HG03520 (cell line): ENCODE results near the gene IKZF5.
A peak's percentile ranks its signal among the peaks of the same experiment; 100 is the strongest.

ENCODE experiments used
- ATAC-seq: cut with Tn5 transposase; IDR thresholded peaks from one replicate; pipeline ENCODE4 v1.9.1; 2021; ENCODE audit warnings: mild to moderate bottlenecking, moderate library complexity; ENCODE audit not compliant: unreplicated experiment

IKZF5 gene

GRCh38 chr10:123016228-123016627 is 7.6 kb upstream of the IKZF5 start:
- ATAC-seq: no peak

- no peak for ATAC-seq
Observed at GRCh38 chr10:123014772-123015171, 6.2 kb upstream of the IKZF5 start.

- no peak for ATAC-seq
Observed at GRCh38 chr10:123013456-123014419, 5.1 kb upstream of the IKZF5 start.

- ATAC-seq: no peak
Observed at GRCh38 chr10:123011987-123012386, 3.4 kb upstream of the IKZF5 start.

- peak; percentile 19 for ATAC-seq
Observed at GRCh38 chr10:123009105-123009820, 668 bp upstream of the IKZF5 start.

GRCh38 chr10:123007558-123008354 is 839 bp downstream of the IKZF5 start:
- peak; percentile 44 for ATAC-seq

GRCh38 chr10:123004298-123004697 is 4.3 kb downstream of the IKZF5 start:
- no peak for ATAC-seq

GRCh38 chr10:123001370-123001769 is 7.2 kb downstream of the IKZF5 start:
- no peak for ATAC-seq

- no peak for ATAC-seq
Observed at GRCh38 chr10:123000155-123000554, 8.4 kb downstream of the IKZF5 start.

GRCh38 chr10:122999347-122999746 is 9.2 kb downstream of the IKZF5 start:
- ATAC-seq: no peak

- no peak for ATAC-seq
Observed at GRCh38 chr10:122998934-122999333, 9.7 kb downstream of the IKZF5 start.

- ATAC-seq: no peak
Observed at GRCh38 chr10:122998360-122998917, 10.2 kb downstream of the IKZF5 start.

- ATAC-seq: no peak
Observed at GRCh38 chr10:122997864-122998263, 10.7 kb downstream of the IKZF5 start.

- no peak for ATAC-seq
Observed at GRCh38 chr10:122995936-122996335, 12.7 kb downstream of the IKZF5 start.

- ATAC-seq: no peak
Observed at GRCh38 chr10:122993797-122994336, 14.7 kb downstream of the IKZF5 start.

GRCh38 chr10:122992031-122992585 is 16.5 kb downstream of the IKZF5 start:
- no peak for ATAC-seq

GRCh38 chr10:122990278-122990677 is 18.3 kb downstream of the IKZF5 start:
- ATAC-seq: no peak

- no peak for ATAC-seq
Observed at GRCh38 chr10:122988501-122988900, 20.1 kb downstream of the IKZF5 start.

GRCh38 chr10:122986335-122986734 is 22.3 kb downstream of the IKZF5 start:
- ATAC-seq: no peak

- ATAC-seq: no peak
Observed at GRCh38 chr10:122984708-122985107, 23.9 kb downstream of the IKZF5 start.
